ENCODE data around the gene BNIP2. TPM values are rescaled to one million over a fixed set of nuclear protein-coding genes. Genes with fewer than 3 reads are reported as not detected.
"Not testable (repeated sequence)": the region's sequence is repeated elsewhere in the genome, so short reads cannot be mapped to it uniquely, and the experiment has no call there.

BNIP2 gene
- total RNA-seq, 1 donor from 2014 or later: 50.1 TPM

DNA sequence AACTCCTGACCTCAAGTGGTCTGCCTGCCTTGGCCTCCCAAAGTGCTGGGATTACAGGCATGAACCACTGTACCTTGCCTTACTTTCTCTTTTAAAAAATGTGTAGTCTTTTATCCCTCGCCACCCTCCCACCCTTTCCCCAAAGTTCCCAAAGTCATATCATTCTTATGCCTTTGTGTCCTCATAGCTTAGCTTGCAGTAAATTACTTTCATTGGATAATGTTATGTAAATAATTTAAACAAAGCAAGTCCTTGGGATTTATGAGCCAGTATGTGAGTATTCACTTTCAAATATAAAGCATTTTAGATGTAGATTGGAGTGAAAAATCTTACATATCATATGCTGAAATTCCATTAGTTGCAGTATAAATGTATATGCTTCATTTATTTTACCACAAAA lies 42.8 kb downstream of the BNIP2 start:
- peaks cover 10 to 21% (median 16%) of the 10 kb centered on the region in 3 donors for H3K36me3 ChIP-seq (ENCODE audit: control insufficient read depth in 3 of 3, insufficient read depth in 3 of 3, low read length in 3 of 3)
- no peak overlapping the region for H3K27ac ChIP-seq (ENCODE audit: low read depth, low read length)
- H3K27me3 ChIP-seq (ENCODE audit: control insufficient read depth in 3 of 3, insufficient read depth in 3 of 3, low read length in 3 of 3): no peaks in the 10 kb centered on the region
- no peaks in the 10 kb centered on the region for H3K9me3 ChIP-seq (ENCODE audit: control insufficient read depth in 3 of 3, low read length in 3 of 3)
- no peaks in the 10 kb centered on the region for H3K4me1 ChIP-seq (ENCODE audit: control insufficient read depth in 3 of 3, insufficient read depth in 3 of 3, low read length in 3 of 3)
- no peak overlapping the region for H3K9ac ChIP-seq (ENCODE audit: low read depth in 1 of 3, low read length in 3 of 3)
- H3K4me3 ChIP-seq (ENCODE audit: low read length in 3 of 3): no peak overlapping the region

GRCh38 chr15:59645812-59646211 lies 43.3 kb downstream of the BNIP2 start:
- H3K4me3 ChIP-seq (ENCODE audit: low read length in 3 of 3); H3K27ac ChIP-seq (ENCODE audit: low read depth, low read length); H3K9ac ChIP-seq (ENCODE audit: low read depth in 1 of 3, low read length in 3 of 3); H3K27me3 ChIP-seq (ENCODE audit: control insufficient read depth in 3 of 3, insufficient read depth in 3 of 3, low read length in 3 of 3); H3K9me3 ChIP-seq (ENCODE audit: control insufficient read depth in 3 of 3, low read length in 3 of 3); H3K4me1 ChIP-seq (ENCODE audit: control insufficient read depth in 3 of 3, insufficient read depth in 3 of 3, low read length in 3 of 3): not testable (repeated sequence)
- peaks cover 10 to 21% (median 16%) of the 10 kb centered on the region in 3 donors for H3K36me3 ChIP-seq (ENCODE audit: control insufficient read depth in 3 of 3, insufficient read depth in 3 of 3, low read length in 3 of 3)

DNA sequence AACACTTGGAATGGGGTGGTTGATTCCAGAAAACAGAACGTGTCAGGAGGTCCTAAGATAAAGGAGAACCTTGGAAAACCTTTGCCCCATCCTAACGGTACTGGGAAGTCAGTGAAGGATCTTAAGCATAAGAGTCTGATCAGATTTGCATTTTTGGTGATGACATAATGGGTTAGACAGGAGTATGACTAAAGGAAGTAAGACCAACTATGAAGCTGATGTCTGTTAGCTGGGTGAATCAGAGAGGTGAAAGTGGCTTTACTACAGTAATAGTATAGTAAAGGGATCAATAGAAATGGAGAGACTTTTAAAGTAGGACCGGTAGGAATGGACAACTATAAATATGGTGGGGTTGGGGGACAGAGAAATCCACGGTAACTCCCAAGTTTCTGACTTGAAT lies 44.4 kb downstream of the BNIP2 start:
- Histone ChIP-seq H3K9me3 (ENCODE audit: control insufficient read depth in 3 of 3, low read length in 3 of 3) (no peaks in the 10 kb centered on the region), H3K4me3 (ENCODE audit: low read length in 3 of 3) (no peak overlapping the region), H3K9ac (ENCODE audit: low read depth in 1 of 3, low read length in 3 of 3) (no peak overlapping the region), H3K36me3 (ENCODE audit: control insufficient read depth in 3 of 3, insufficient read depth in 3 of 3, low read length in 3 of 3) (peaks cover 15 to 24% (median 16%) of the 10 kb centered on the region in 3 donors), H3K27ac (ENCODE audit: low read depth, low read length) (no peak overlapping the region), H3K4me1 (ENCODE audit: control insufficient read depth in 3 of 3, insufficient read depth in 3 of 3, low read length in 3 of 3) (no peaks in the 10 kb centered on the region), H3K27me3 (ENCODE audit: control insufficient read depth in 3 of 3, insufficient read depth in 3 of 3, low read length in 3 of 3) (no peaks in the 10 kb centered on the region)

- no peaks in the 10 kb centered on the region for H3K4me1 ChIP-seq (ENCODE audit: control insufficient read depth in 3 of 3, insufficient read depth in 3 of 3, low read length in 3 of 3)
- H3K27me3 ChIP-seq (ENCODE audit: control insufficient read depth in 3 of 3, insufficient read depth in 3 of 3, low read length in 3 of 3): no peaks in the 10 kb centered on the region
- H3K9me3 ChIP-seq (ENCODE audit: control insufficient read depth in 3 of 3, low read length in 3 of 3): no peaks in the 10 kb centered on the region
- no peak overlapping the region for H3K4me3 ChIP-seq (ENCODE audit: low read length in 3 of 3)
- H3K27ac ChIP-seq (ENCODE audit: low read depth, low read length): no peak overlapping the region
- no peak overlapping the region for H3K9ac ChIP-seq (ENCODE audit: low read depth in 1 of 3, low read length in 3 of 3)
- peaks cover 19 to 30% (median 25%) of the 10 kb centered on the region in 3 donors for H3K36me3 ChIP-seq (ENCODE audit: control insufficient read depth in 3 of 3, insufficient read depth in 3 of 3, low read length in 3 of 3)
These were observed 46.8 kb downstream of the BNIP2 start for GRCh38 chr15:59642351-59642750.

GRCh38 chr15:59637507-59637906 lies 51.6 kb downstream of the BNIP2 start:
- H3K4me3 ChIP-seq (ENCODE audit: low read length in 3 of 3); H3K9ac ChIP-seq (ENCODE audit: low read depth in 1 of 3, low read length in 3 of 3); H3K9me3 ChIP-seq (ENCODE audit: control insufficient read depth in 3 of 3, low read length in 3 of 3); H3K27ac ChIP-seq (ENCODE audit: low read depth, low read length); H3K27me3 ChIP-seq (ENCODE audit: control insufficient read depth in 3 of 3, insufficient read depth in 3 of 3, low read length in 3 of 3); H3K4me1 ChIP-seq (ENCODE audit: control insufficient read depth in 3 of 3, insufficient read depth in 3 of 3, low read length in 3 of 3): not testable (repeated sequence)
- peaks cover 14 to 18% (median 16%) of the 10 kb centered on the region in 3 donors for H3K36me3 ChIP-seq (ENCODE audit: control insufficient read depth in 3 of 3, insufficient read depth in 3 of 3, low read length in 3 of 3)

DNA sequence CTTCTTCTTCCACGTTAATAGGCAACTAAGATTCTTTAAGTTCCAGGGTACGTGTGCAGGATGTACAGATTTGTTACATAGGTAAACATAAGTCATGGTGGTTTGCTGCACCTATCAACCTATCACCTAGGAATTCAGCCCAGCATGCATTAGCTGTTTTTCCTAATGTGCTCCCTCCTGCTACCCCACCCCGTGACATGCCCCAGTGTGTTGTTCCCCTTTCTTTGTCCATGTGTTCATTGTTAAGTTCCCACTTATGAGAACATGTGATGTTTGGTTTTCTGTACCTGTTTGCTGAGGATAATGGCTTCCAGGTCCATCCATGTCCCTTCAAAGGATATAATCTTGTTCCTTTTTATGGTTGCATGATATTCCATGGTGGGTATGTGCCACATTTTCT lies 52.9 kb downstream of the BNIP2 start:
- H3K27me3 ChIP-seq (ENCODE audit: control insufficient read depth in 3 of 3, insufficient read depth in 3 of 3, low read length in 3 of 3): no peaks in the 10 kb centered on the region
- no peak overlapping the region for H3K27ac ChIP-seq (ENCODE audit: low read depth, low read length)
- H3K4me3 ChIP-seq (ENCODE audit: low read length in 3 of 3): no peak overlapping the region
- H3K4me1 ChIP-seq (ENCODE audit: control insufficient read depth in 3 of 3, insufficient read depth in 3 of 3, low read length in 3 of 3): no peaks in the 10 kb centered on the region
- no peak overlapping the region for H3K9ac ChIP-seq (ENCODE audit: low read depth in 1 of 3, low read length in 3 of 3)
- peaks cover 14 to 18% (median 16%) of the 10 kb centered on the region in 3 donors for H3K36me3 ChIP-seq (ENCODE audit: control insufficient read depth in 3 of 3, insufficient read depth in 3 of 3, low read length in 3 of 3)
- H3K9me3 ChIP-seq (ENCODE audit: control insufficient read depth in 3 of 3, low read length in 3 of 3): no peaks in the 10 kb centered on the region

DNA sequence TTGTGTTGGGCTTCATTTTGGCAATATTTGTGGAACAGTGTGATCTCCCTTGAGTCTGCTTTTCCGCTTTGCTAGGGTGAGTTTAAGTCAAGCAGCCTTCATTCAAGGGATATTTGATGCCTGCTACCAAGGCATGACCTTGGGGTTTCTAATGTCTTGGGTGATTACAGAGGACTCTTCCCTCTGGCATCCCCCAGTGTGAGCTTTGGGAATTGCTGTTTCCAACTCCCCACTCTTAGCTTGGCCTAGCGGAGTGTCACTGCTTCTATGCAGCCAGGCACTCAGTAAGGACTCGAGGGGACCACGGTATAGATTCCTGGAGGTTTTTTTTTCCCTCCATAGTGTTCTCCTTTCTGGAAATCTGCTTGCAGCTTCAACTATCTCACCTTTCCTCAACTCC lies 56.4 kb downstream of the BNIP2 start:
- H3K27ac ChIP-seq (ENCODE audit: low read depth, low read length): no peak overlapping the region
- H3K27me3 ChIP-seq (ENCODE audit: control insufficient read depth in 3 of 3, insufficient read depth in 3 of 3, low read length in 3 of 3): no peaks in the 10 kb centered on the region
- peaks cover 0 to 6% (median 3%) of the 10 kb centered on the region in 3 donors for H3K36me3 ChIP-seq (ENCODE audit: control insufficient read depth in 3 of 3, insufficient read depth in 3 of 3, low read length in 3 of 3)

DNA sequence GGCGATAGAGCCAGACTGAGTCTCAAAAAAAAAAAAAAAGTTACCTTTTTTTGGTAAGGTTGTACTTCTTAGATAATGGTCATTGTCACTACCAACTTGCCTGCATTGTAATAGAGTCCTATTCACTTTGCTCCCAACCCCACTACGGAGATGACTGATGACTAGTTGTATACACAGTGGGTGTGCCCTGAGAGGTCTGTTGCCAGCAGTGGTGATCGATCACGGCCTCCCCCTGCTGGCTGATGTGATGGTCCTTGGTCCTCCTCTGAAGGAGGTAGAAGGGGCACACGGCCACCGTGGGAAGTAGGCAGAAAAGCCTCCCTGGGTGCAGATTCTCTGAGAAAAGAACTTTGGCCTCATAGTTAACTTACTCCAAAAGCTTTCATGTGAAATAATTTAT lies 66.8 kb downstream of the BNIP2 start:
- no peaks in the 10 kb centered on the region for H3K36me3 ChIP-seq (ENCODE audit: control insufficient read depth in 3 of 3, insufficient read depth in 3 of 3, low read length in 3 of 3)
- H3K27me3 ChIP-seq (ENCODE audit: control insufficient read depth in 3 of 3, insufficient read depth in 3 of 3, low read length in 3 of 3): peaks cover 10 to 17% (median 16%) of the 10 kb centered on the region in 3 donors

More for the DNA sequence above, 56.4 kb downstream of the BNIP2 start:
- Histone ChIP-seq H3K9me3 (ENCODE audit: control insufficient read depth in 3 of 3, low read length in 3 of 3) (no peaks in the 10 kb centered on the region), H3K9ac (ENCODE audit: low read depth in 1 of 3, low read length in 3 of 3) (no peak overlapping the region), H3K4me1 (ENCODE audit: control insufficient read depth in 3 of 3, insufficient read depth in 3 of 3, low read length in 3 of 3) (no peaks in the 10 kb centered on the region), H3K4me3 (ENCODE audit: low read length in 3 of 3) (no peak overlapping the region)

GRCh38 chr15:59618406-59618805 lies 70.7 kb downstream of the BNIP2 start:
- peaks cover 10 to 21% (median 16%) of the 10 kb centered on the region in 3 donors for H3K27me3 ChIP-seq (ENCODE audit: control insufficient read depth in 3 of 3, insufficient read depth in 3 of 3, low read length in 3 of 3)
- no peaks in the 10 kb centered on the region for H3K4me1 ChIP-seq (ENCODE audit: control insufficient read depth in 3 of 3, insufficient read depth in 3 of 3, low read length in 3 of 3)
- no peaks in the 10 kb centered on the region for H3K36me3 ChIP-seq (ENCODE audit: control insufficient read depth in 3 of 3, insufficient read depth in 3 of 3, low read length in 3 of 3)
- H3K9me3 ChIP-seq (ENCODE audit: control insufficient read depth in 3 of 3, low read length in 3 of 3): no peaks in the 10 kb centered on the region
- H3K4me3 ChIP-seq (ENCODE audit: low read length in 3 of 3): no peak overlapping the region
- no peak overlapping the region for H3K9ac ChIP-seq (ENCODE audit: low read depth in 1 of 3, low read length in 3 of 3)
- no peak overlapping the region for H3K27ac ChIP-seq (ENCODE audit: low read depth, low read length)

More for the DNA sequence above, 66.8 kb downstream of the BNIP2 start:
- H3K4me1 ChIP-seq (ENCODE audit: control insufficient read depth in 3 of 3, insufficient read depth in 3 of 3, low read length in 3 of 3): no peaks in the 10 kb centered on the region
- no peak overlapping the region for H3K27ac ChIP-seq (ENCODE audit: low read depth, low read length)
- H3K4me3 ChIP-seq (ENCODE audit: low read length in 3 of 3): no peak overlapping the region
- no peak overlapping the region for H3K9ac ChIP-seq (ENCODE audit: low read depth in 1 of 3, low read length in 3 of 3)
- H3K9me3 ChIP-seq (ENCODE audit: control insufficient read depth in 3 of 3, low read length in 3 of 3): no peaks in the 10 kb centered on the region

DNA sequence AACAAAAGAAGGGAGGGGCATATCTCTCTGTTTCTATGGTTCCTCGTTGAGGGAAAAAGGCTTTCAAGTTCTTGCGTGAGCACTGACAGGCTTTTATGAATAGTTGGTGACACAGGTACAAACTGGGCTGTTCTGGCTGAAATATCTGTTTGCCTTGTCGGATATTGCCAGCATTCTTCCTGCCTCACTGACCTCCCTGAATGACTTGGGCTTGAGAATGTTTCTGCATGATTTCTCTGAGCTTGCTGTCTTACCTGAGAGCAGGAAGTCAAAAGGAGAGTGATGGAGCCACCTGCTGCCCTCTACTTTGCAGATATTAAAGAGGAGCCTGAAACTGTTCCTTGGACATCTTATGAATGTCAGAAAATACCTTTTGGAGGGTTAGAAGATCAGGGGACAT lies 72.7 kb downstream of the BNIP2 start:
- no peak overlapping the region for H3K27ac ChIP-seq (ENCODE audit: low read depth, low read length)

DNA sequence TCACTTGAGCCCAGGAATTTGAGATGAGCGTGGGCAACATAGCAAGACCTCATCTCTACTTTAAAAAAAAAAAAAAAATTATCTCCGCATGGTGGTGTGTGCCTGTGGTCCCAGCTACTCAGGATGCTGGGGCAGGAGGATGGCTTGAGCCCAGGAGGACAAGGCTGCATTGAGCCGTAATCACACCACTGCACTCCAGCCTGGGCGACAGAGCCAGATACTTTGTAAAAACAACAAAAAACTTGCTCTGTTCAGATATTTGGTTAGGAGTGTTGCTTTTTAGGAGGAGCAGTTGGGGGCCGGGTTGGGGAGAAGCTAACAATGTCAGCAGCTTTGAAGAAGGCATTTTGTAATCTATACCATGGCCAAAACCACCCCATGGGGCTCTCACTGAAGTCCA lies 73.5 kb downstream of the BNIP2 start:
- Histone ChIP-seq H3K27ac (ENCODE audit: low read depth, low read length) (no peak overlapping the region), H3K4me3 (ENCODE audit: low read length in 3 of 3) (no peak overlapping the region), H3K9me3 (ENCODE audit: control insufficient read depth in 3 of 3, low read length in 3 of 3) (no peaks in the 10 kb centered on the region), H3K9ac (ENCODE audit: low read depth in 1 of 3, low read length in 3 of 3) (no peak overlapping the region), H3K36me3 (ENCODE audit: control insufficient read depth in 3 of 3, insufficient read depth in 3 of 3, low read length in 3 of 3) (no peaks in the 10 kb centered on the region), H3K4me1 (ENCODE audit: control insufficient read depth in 3 of 3, insufficient read depth in 3 of 3, low read length in 3 of 3) (no peaks in the 10 kb centered on the region), H3K27me3 (ENCODE audit: control insufficient read depth in 3 of 3, insufficient read depth in 3 of 3, low read length in 3 of 3) (peaks cover 10 to 21% (median 16%) of the 10 kb centered on the region in 3 donors)

More for the DNA sequence above, 72.7 kb downstream of the BNIP2 start:
- no peaks in the 10 kb centered on the region for H3K4me1 ChIP-seq (ENCODE audit: control insufficient read depth in 3 of 3, insufficient read depth in 3 of 3, low read length in 3 of 3)
- peaks cover 10 to 21% (median 16%) of the 10 kb centered on the region in 3 donors for H3K27me3 ChIP-seq (ENCODE audit: control insufficient read depth in 3 of 3, insufficient read depth in 3 of 3, low read length in 3 of 3)
- no peaks in the 10 kb centered on the region for H3K36me3 ChIP-seq (ENCODE audit: control insufficient read depth in 3 of 3, insufficient read depth in 3 of 3, low read length in 3 of 3)
- no peaks in the 10 kb centered on the region for H3K9me3 ChIP-seq (ENCODE audit: control insufficient read depth in 3 of 3, low read length in 3 of 3)
- H3K9ac ChIP-seq (ENCODE audit: low read depth in 1 of 3, low read length in 3 of 3): no peak overlapping the region
- no peak overlapping the region for H3K4me3 ChIP-seq (ENCODE audit: low read length in 3 of 3)

Measured in skeletal muscle tissue (tissue), 4 donors.